IMR-90 (cell line): ENCODE data around the gene MRPL57. TPM values are rescaled to one million over a fixed set of nuclear protein-coding genes. Genes with fewer than 3 reads are reported as not detected.

Source experiments
- ATAC-seq: fragments of 200-7000 bp; cut with Tn5 transposase; 2 replicates; pipeline ENCODE4 v1.9.1; 2020; ENCODE audit warnings: low read depth, mild to moderate bottlenecking, moderate library complexity
- BruUV-seq: library from RNA; stranded (reverse); fragments of 400-500 nt; replicated peaks from 2 replicates; lab custom pipeline; 2021; lab: Mats Ljungman, UMichigan
- CTCF ChIA-PET: fragments of 300-600 bp; formaldehyde crosslinking; extraction: SDS; loops from one replicate; lab custom pipeline; 2021; ENCODE audit warnings: antibody characterized with exemption; lab: Yijun Ruan, JAX
- POLR2A ChIA-PET: fragments of 300-600 bp; sonication (Branson Sonifier 250); formaldehyde crosslinking; loops from one replicate; lab custom pipeline; 2022; ENCODE audit warnings: antibody characterized with exemption; ENCODE audit not compliant: unreplicated experiment; lab: Charles Lee
- DNase-seq: peaks from one replicate; pipeline ENCODE4 v3.0.0; 2013
- H2AFZ ChIP-seq: replicated peaks from 2 replicates; pipeline ENCODE3; 2013; ENCODE audit warnings: low read length, mild to moderate bottlenecking; ENCODE audit not compliant: poor library complexity
- H2AK5ac ChIP-seq: 2 replicates; pipeline ENCODE4 v1.6.1; 2013; ENCODE audit warnings: low read depth, low read length, inconsistent platforms
- H2AK9ac ChIP-seq: replicated peaks from 2 replicates; pipeline ENCODE3; 2013; ENCODE audit warnings: mild to moderate bottlenecking, low read depth, low read length, moderate library complexity; ENCODE audit not compliant: poor library complexity
- H2BK120ac ChIP-seq: 2 replicates; pipeline ENCODE4 v1.6.1; 2013; ENCODE audit warnings: low read depth, low read length, inconsistent platforms
- H2BK15ac ChIP-seq: 3 replicates; pipeline ENCODE4 v1.6.1; 2013; ENCODE audit warnings: low read depth, low read length, inconsistent platforms
- H2BK20ac ChIP-seq: 2 replicates; pipeline ENCODE4 v1.6.1; 2013; ENCODE audit warnings: low read depth, mild to moderate bottlenecking, inconsistent platforms, low read length, moderate library complexity
- H2BK5ac ChIP-seq: 2 replicates; pipeline ENCODE4 v1.6.1; 2013; ENCODE audit warnings: mild to moderate bottlenecking, low read depth, low read length, inconsistent platforms; ENCODE audit not compliant: poor library complexity, severe bottlenecking
- H3K14ac ChIP-seq: replicated peaks from 2 replicates; pipeline ENCODE4 v1.6.1; 2013; ENCODE audit warnings: low read depth, low read length, inconsistent platforms
- H3K18ac ChIP-seq: 2 replicates; pipeline ENCODE4 v1.6.1; 2013; ENCODE audit warnings: low read depth, low read length, control low read depth
- H3K23ac ChIP-seq: 2 replicates; pipeline ENCODE4 v1.6.1; 2013; ENCODE audit warnings: low read depth, low read length, inconsistent platforms
- H3K27ac ChIP-seq: 2 replicates; pipeline ENCODE4 v1.5.1; 2013; ENCODE audit warnings: mild to moderate bottlenecking, control low read depth, low read length; ENCODE audit not compliant: insufficient read depth
- H3K27me3 ChIP-seq: 2 replicates; pipeline ENCODE4 v1.6.1; 2013; ENCODE audit warnings: low read length; ENCODE audit not compliant: control insufficient read depth, insufficient read depth
- H3K36me3 ChIP-seq: 2 replicates; pipeline ENCODE4 v1.6.1; 2013; ENCODE audit warnings: low read length, mixed read lengths; ENCODE audit not compliant: control insufficient read depth, insufficient read depth
- H3K4ac ChIP-seq: 2 replicates; pipeline ENCODE4 v1.6.1; 2013; ENCODE audit warnings: low read depth, low read length, inconsistent platforms
- H3K4me1 ChIP-seq: 2 replicates; pipeline ENCODE4 v1.6.1; 2013; ENCODE audit warnings: low read length, mixed read lengths; ENCODE audit not compliant: control insufficient read depth, insufficient read depth
- H3K4me2 ChIP-seq: 2 replicates; pipeline ENCODE4 v1.6.1; 2013; ENCODE audit warnings: low read depth, mild to moderate bottlenecking, control low read depth, low read length, moderate library complexity
- H3K4me3 ChIP-seq: 2 replicates; pipeline ENCODE4 v1.5.1; 2013; ENCODE audit warnings: low read depth, mild to moderate bottlenecking, control low read depth, low read length, moderate library complexity; ENCODE audit not compliant: insufficient read depth
- H3K56ac ChIP-seq: 2 replicates; pipeline ENCODE4 v1.6.1; 2013; ENCODE audit warnings: low read length, inconsistent platforms; ENCODE audit not compliant: insufficient read depth; ENCODE audit errors: extremely low read depth
- H3K79me1 ChIP-seq, 2 experiments: 2 replicates each; pipeline ENCODE4 v1.6.1; 2013; ENCODE audit warnings: low read length in 2 of 2, inconsistent platforms in 1 of 2, low read depth in 1 of 2
- H3K9ac ChIP-seq: 2 replicates; pipeline ENCODE4 v1.6.1; 2013; ENCODE audit warnings: low read depth, low read length, control low read depth
- H3K9me1 ChIP-seq: 2 replicates; pipeline ENCODE4 v1.6.1; 2013; ENCODE audit warnings: low read length, inconsistent platforms; ENCODE audit not compliant: insufficient read depth
- H3K9me3 ChIP-seq: 2 replicates; pipeline ENCODE4 v1.6.1; 2013; ENCODE audit warnings: low read length; ENCODE audit not compliant: control insufficient read depth, insufficient read depth
- H4K20me1 ChIP-seq: 2 replicates; pipeline ENCODE4 v1.6.1; 2013; ENCODE audit warnings: low read length, inconsistent platforms; ENCODE audit not compliant: insufficient read depth
- H4K5ac ChIP-seq: 2 replicates; pipeline ENCODE4 v1.6.1; 2013; ENCODE audit warnings: mild to moderate bottlenecking, low read depth, low read length, control low read depth
- H4K8ac ChIP-seq, 2 experiments: 2 replicates each; pipeline ENCODE4 v1.6.1; 2013; ENCODE audit warnings: low read depth in 2 of 2, low read length in 2 of 2, control low read depth in 1 of 2, inconsistent platforms in 1 of 2
- H4K91ac ChIP-seq: 2 replicates; pipeline ENCODE4 v1.6.1; 2013; ENCODE audit warnings: low read depth, low read length, inconsistent platforms; ENCODE audit not compliant: insufficient read depth
- BHLHE40 ChIP-seq: fragments of 150-350 bp; IDR thresholded peaks from 2 replicates; pipeline ENCODE4 v1.6.1; 2016; ENCODE audit warnings: mild to moderate bottlenecking, low read depth, low read length
- CEBPB ChIP-seq: IDR thresholded peaks from 2 replicates; pipeline ENCODE4 v1.6.1; 2012; ENCODE audit warnings: low read depth, low read length, improper control_type of control experiment
- CHD1 ChIP-seq: IDR thresholded peaks from 2 replicates; pipeline ENCODE4 v1.6.1; 2012; ENCODE audit warnings: low read depth, low read length, improper control_type of control experiment
- ELK1 ChIP-seq: fragments of 150-350 bp; IDR thresholded peaks from 2 replicates; pipeline ENCODE4 v1.6.1; 2016; ENCODE audit warnings: low read depth, mild to moderate bottlenecking, low read length, moderate library complexity, borderline replicate concordance
- MAFK ChIP-seq: IDR thresholded peaks from 2 replicates; pipeline ENCODE4 v1.6.1; 2012; ENCODE audit warnings: low read depth, low read length, improper control_type of control experiment
- MAZ ChIP-seq: IDR thresholded peaks from 2 replicates; pipeline ENCODE4 v1.6.1; 2012; ENCODE audit warnings: low read depth, mild to moderate bottlenecking, low read length, improper control_type of control experiment, moderate library complexity, borderline replicate concordance
- MXI1 ChIP-seq: IDR thresholded peaks from 2 replicates; pipeline ENCODE4 v1.6.1; 2012; ENCODE audit warnings: low read depth, mild to moderate bottlenecking, low read length, moderate library complexity, borderline replicate concordance
- NFE2L2 ChIP-seq: fragments of 150-350 bp; IDR thresholded peaks from 2 replicates; pipeline ENCODE4 v1.6.1; 2016; ENCODE audit warnings: low read depth, mild to moderate bottlenecking, low read length
- POLR2A ChIP-seq: IDR thresholded peaks from 2 replicates; pipeline ENCODE4 v1.6.1; 2012; ENCODE audit warnings: mild to moderate bottlenecking, low read depth, low read length
- RAD21 ChIP-seq: IDR thresholded peaks from 2 replicates; pipeline ENCODE4 v1.6.1; 2012; ENCODE audit warnings: low read length, improper control_type of control experiment
- RCOR1 ChIP-seq: IDR thresholded peaks from 2 replicates; pipeline ENCODE4 v1.6.1; 2012; ENCODE audit warnings: mild to moderate bottlenecking, low read length, improper control_type of control experiment; ENCODE audit not compliant: insufficient replicate concordance
- RFX5 ChIP-seq: IDR thresholded peaks from 2 replicates; pipeline ENCODE4 v1.8.0; 2012; ENCODE audit warnings: low read depth, mild to moderate bottlenecking, low read length, moderate library complexity
- SMC3 ChIP-seq: fragments of 150-350 bp; IDR thresholded peaks from 2 replicates; pipeline ENCODE4 v1.6.1; 2016; ENCODE audit warnings: low read depth, mild to moderate bottlenecking, antibody characterized with exemption, low read length, moderate library complexity
- USF2 ChIP-seq: fragments of 150-350 bp; IDR thresholded peaks from 2 replicates; pipeline ENCODE4 v1.6.1; 2017; ENCODE audit warnings: mild to moderate bottlenecking, antibody characterized with exemption, low read length, low read depth
- WGBS, 2 experiments: methylation state at CpG; one replicate each; pipeline versions ENCODE4 v1.1.5 to v1.1.7; 2013; ENCODE audit warnings: missing lambda C conversion rate in 2 of 2; ENCODE audit not compliant: insufficient read length in 1 of 2; ENCODE audit errors: extremely low coverage in 2 of 2; 5-methylcytosine and 5-hydroxymethylcytosine counted together
- dilution Hi-C: fragments of 300-500 bp; cut with HindIII; formaldehyde crosslinking; loops from one replicate; pipeline ENCODE4 v1.14.3; 2018; ENCODE audit warnings: low sequenced_read_pairs; ENCODE audit not compliant: unreplicated experiment
- in situ Hi-C: fragments of 300-500 bp; cut with MboI; formaldehyde crosslinking; loops from 3 replicates; pipeline ENCODE4 v1.14.3; 2019; ENCODE audit warnings: low sequenced_read_pairs, inconsistent platforms, mixed read lengths
- intact Hi-C: fragments of 100-400 bp; cut with micrococcal nuclease; formaldehyde crosslinking; loops from 2 replicates; pipeline ENCODE4 v1.10.0; 2022
- polyA plus RNA-seq, 3 experiments: library from polyadenylated mRNA; depleted of rRNA; stranded (reverse); fragments of >200 nt; gene quantifications; 2 replicates each; pipeline ENCODE4 v1.2.3, GENCODE V29; 2012; ENCODE audit warnings: low replicate concordance in 1 of 3
- total RNA-seq: library from RNA; depleted of rRNA; stranded (reverse); fragments of >200 nt; gene quantifications from 2 replicates; pipeline ENCODE4 v1.2.3, GENCODE V29; 2012
- TF ChIP-seq, protein P1 (sequence below): conservative IDR thresholded peaks from 2 replicates; pipeline ENCODE4 v1.5.1; 2012; ENCODE audit warnings: mild to moderate bottlenecking, low read depth, low read length, improper control_type of control experiment

Gene MRPL57
- total and polyA plus RNA-seq, 2 of the 4 experiments (the other 2 are of a cell fraction): 7.0 to 8.0 TPM

- no TSS peak for BruUV-seq
- Histone ChIP-seq H3K36me3 (no peaks in the 10 kb centered on the region), H3K23ac (no peak overlapping the region), H3K4me2 (no peak overlapping the region), H3K79me1 (peaks cover 13 to 17% of the 10 kb centered on the region in 2 experiments; a peak in 3 of 4 replicates), H4K20me1 (no peaks in the 10 kb centered on the region), H3K18ac (no peak overlapping the region), H2BK120ac (no peak overlapping the region), H4K8ac (no peak overlapping the region), H2AFZ (no peak overlapping the region), H3K56ac (no peak overlapping the region), H3K9ac (no peak overlapping the region), H3K27ac (no peak overlapping the region), H4K91ac (no peak overlapping the region), H2BK20ac (no peak overlapping the region), H2BK15ac (no peak overlapping the region), H3K14ac (no peak overlapping the region), H2BK5ac (no peak overlapping the region), H3K9me1 (peaks cover 4% of the 10 kb centered on the region; the same call in 1 of the 2 replicates), H4K5ac (no peak overlapping the region), H3K4me1 (0 out of 2 replicates have a peak, but pooled peaks cover 2% of the 10 kb centered on the region), H2AK5ac (no peak overlapping the region), H3K9me3 (no peaks in the 10 kb centered on the region), H3K27me3 (no peaks in the 10 kb centered on the region), H3K4me3 (no peak overlapping the region), H3K4ac (no peak overlapping the region), H2AK9ac (no peak overlapping the region)
- TF ChIP-seq RFX5 (no peak), BHLHE40 (no peak), RAD21 (no peak), MAZ (no peak), NFE2L2 (no peak), RCOR1 (no peak), USF2 (no peak), SMC3 (no peak), CHD1 (no peak), POLR2A (no peak), CEBPB (no peak), ELK1 (no peak), MAFK (no peak), MXI1 (no peak)
- TF ChIP-seq, protein P1, sequence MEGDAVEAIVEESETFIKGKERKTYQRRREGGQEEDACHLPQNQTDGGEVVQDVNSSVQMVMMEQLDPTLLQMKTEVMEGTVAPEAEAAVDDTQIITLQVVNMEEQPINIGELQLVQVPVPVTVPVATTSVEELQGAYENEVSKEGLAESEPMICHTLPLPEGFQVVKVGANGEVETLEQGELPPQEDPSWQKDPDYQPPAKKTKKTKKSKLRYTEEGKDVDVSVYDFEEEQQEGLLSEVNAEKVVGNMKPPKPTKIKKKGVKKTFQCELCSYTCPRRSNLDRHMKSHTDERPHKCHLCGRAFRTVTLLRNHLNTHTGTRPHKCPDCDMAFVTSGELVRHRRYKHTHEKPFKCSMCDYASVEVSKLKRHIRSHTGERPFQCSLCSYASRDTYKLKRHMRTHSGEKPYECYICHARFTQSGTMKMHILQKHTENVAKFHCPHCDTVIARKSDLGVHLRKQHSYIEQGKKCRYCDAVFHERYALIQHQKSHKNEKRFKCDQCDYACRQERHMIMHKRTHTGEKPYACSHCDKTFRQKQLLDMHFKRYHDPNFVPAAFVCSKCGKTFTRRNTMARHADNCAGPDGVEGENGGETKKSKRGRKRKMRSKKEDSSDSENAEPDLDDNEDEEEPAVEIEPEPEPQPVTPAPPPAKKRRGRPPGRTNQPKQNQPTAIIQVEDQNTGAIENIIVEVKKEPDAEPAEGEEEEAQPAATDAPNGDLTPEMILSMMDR: no peak
- in situ Hi-C loops (no loop called here), dilution Hi-C loops (no loop called here), intact Hi-C loops (loop anchor here (2.0 kb wide), 1 partner anchor 297 kb away; no protein-coding TSS in a partner anchor)
- WGBS, 2 experiments: no CpG with 5 or more reads among the region's 2 CpGs
- ChIA-PET CTCF (no interaction called here), POLR2A (no interaction called here)
- ATAC-seq (no peak), DNase-seq (no peak)
Measured at GRCh38 chr13:21181671-21182070, 5.2 kb downstream of the MRPL57 start.
